Sigmoid colon (tissue), 7 donors: ENCODE results near the gene CDHR2. TPM values are rescaled to one million over a fixed set of nuclear protein-coding genes. Genes with fewer than 3 reads are reported as not detected.

Experiments
- DNase-seq: peaks from one replicate; pipeline ENCODE4 v3.0.0-alpha.2; 2019
- H3K27ac ChIP-seq, 4 donors: fragments of 200-600 bp; sonication (generic); one replicate each; pipeline ENCODE4 v1.5.1; 2016 to 2019; ENCODE audit warnings: mild to moderate bottlenecking in 1 of 4
- H3K27me3 ChIP-seq, 3 donors: fragments of 200-600 bp; sonication (generic); one replicate each; pipeline ENCODE4 v1.5.1; 2019; ENCODE audit warnings: mild to moderate bottlenecking in 1 of 3
- H3K36me3 ChIP-seq, 4 donors: fragments of 200-600 bp; sonication (generic); one replicate each; pipeline ENCODE4 v1.5.1; 2016 to 2019
- H3K4me1 ChIP-seq, 4 donors: fragments of 200-600 bp; sonication (generic); one replicate each; pipeline ENCODE4 v1.5.1; 2017 to 2019
- H3K4me3 ChIP-seq, 4 donors: fragments of 200-600 bp; sonication (generic); one replicate each; pipeline ENCODE4 v1.5.1; 2017 to 2019; ENCODE audit warnings: mild to moderate bottlenecking in 2 of 4, moderate library complexity in 1 of 4
- H3K9me3 ChIP-seq, 4 donors: fragments of 200-600 bp in 3 of 4; sonication (generic) in 3 of 4; one replicate each; pipeline versions ENCODE4 v1.5.1 to v1.6.1; 2013 to 2019
- EP300 ChIP-seq, 4 donors: sonication (generic); formaldehyde crosslinking; IDR thresholded peaks; one replicate each; pipeline ENCODE4 v1.6.1; 2017; ENCODE audit warnings: antibody characterized with exemption in 4 of 4
- POLR2A ChIP-seq, 2 donors: fragments of 450-650 bp; IDR thresholded peaks; one replicate each; pipeline ENCODE4 v1.6.1; 2016; ENCODE audit warnings: antibody characterized with exemption in 2 of 2, mild to moderate bottlenecking in 2 of 2, moderate library complexity in 2 of 2
- POLR2AphosphoS5 ChIP-seq, 4 donors: sonication (generic); formaldehyde crosslinking; IDR thresholded peaks; one replicate each; pipeline ENCODE4 v1.6.1; 2017; ENCODE audit warnings: antibody characterized with exemption in 4 of 4
- WGBS, 2 donors: extraction: QIAGEN DNeasy Blood & Tissue Kit; methylation state at CpG; one replicate each; pipeline ENCODE4 v1.1.7; 2013; 5-methylcytosine and 5-hydroxymethylcytosine counted together
- intact Hi-C: fragments of 100-400 bp; cut with DNase I; formaldehyde crosslinking; loops from one replicate; pipeline ENCODE4 v1.15.1; 2023
- polyA plus RNA-seq, 3 donors: library from polyadenylated mRNA; stranded (reverse); fragments of 200-250 nt; gene quantifications; one replicate each; pipeline ENCODE4 v1.2.3, GENCODE V29; 2013
- total RNA-seq, 4 donors: library from RNA; depleted of rRNA; stranded (reverse); fragments of >200 nt; gene quantifications; one replicate each; pipeline ENCODE4 v1.1.0, GENCODE V29; 2016
- TF ChIP-seq, protein P1 (sequence below), 4 experiments: fragments of 450-650 bp in 3 of 4; fragments of 200-600 bp in 1 of 4; IDR thresholded peaks; one replicate each; pipeline ENCODE4 v1.5.1; 2016 to 2019; ENCODE audit warnings: antibody characterized with exemption in 4 of 4, mild to moderate bottlenecking in 3 of 4, moderate library complexity in 2 of 4
- donor health status: healthy with polysubstance abuse.
- donor health status: Bipolar disorder and iron deficiency.
- donor health status: healthy.

Gene CDHR2
- total and polyA plus RNA-seq, 7 donors = 0.71 to 57.9 (median 9.6) TPM; not detected in 2

DNA sequence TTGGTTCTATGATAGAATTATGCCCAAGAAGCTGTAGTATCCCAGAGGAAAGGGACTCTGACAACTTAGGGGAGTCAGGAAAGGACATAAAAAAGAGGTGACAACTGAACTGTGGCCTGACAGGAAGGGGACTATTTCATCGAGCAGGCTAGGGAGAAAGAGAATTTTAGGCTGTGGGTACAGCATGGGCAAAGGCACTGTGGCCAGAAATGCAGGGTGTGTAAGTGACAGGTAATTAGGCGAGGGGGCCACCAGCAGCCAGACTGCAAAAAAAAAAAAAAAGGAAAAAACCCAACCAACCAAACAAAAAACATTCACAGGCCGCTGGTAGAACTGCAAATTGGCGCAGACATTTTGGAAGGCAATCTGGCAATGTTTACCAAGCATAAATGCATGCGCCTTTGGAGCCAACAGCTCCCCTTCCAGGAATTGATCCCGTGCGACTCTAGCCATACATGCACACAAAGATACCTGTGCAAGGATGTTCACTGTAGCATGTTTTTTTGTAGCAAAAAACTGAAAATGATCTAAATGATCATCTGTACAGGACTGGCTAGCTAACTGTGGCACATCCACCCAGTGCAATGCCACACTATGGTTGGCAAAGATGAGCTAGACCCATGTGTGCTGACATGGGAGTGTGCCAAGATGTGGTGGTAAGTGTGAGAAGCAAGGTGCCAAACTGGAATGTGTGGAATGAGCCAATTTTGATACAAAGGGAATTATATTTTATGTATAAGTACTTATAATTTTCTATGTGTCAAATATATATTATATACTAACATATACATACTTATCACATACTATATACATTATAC lies 82.5 kb downstream of the CDHR2 start:
- TF ChIP-seq, protein P1, sequence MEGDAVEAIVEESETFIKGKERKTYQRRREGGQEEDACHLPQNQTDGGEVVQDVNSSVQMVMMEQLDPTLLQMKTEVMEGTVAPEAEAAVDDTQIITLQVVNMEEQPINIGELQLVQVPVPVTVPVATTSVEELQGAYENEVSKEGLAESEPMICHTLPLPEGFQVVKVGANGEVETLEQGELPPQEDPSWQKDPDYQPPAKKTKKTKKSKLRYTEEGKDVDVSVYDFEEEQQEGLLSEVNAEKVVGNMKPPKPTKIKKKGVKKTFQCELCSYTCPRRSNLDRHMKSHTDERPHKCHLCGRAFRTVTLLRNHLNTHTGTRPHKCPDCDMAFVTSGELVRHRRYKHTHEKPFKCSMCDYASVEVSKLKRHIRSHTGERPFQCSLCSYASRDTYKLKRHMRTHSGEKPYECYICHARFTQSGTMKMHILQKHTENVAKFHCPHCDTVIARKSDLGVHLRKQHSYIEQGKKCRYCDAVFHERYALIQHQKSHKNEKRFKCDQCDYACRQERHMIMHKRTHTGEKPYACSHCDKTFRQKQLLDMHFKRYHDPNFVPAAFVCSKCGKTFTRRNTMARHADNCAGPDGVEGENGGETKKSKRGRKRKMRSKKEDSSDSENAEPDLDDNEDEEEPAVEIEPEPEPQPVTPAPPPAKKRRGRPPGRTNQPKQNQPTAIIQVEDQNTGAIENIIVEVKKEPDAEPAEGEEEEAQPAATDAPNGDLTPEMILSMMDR (IDR thresholded peaks at IDR 0.05) = no peak
- no peak for TF ChIP-seq POLR2AphosphoS5 (IDR thresholded peaks at IDR 0.05)
- no peak for TF ChIP-seq EP300 (IDR thresholded peaks at IDR 0.05)
- no peak for TF ChIP-seq POLR2A (IDR thresholded peaks at IDR 0.05)
- H3K27me3 ChIP-seq = peaks cover 32 to 65% (median 39%) of the 10 kb centered on the region in 3 donors
- H3K9me3 ChIP-seq = no peaks in the 10 kb centered on the region
- no peaks in the 10 kb centered on the region for H3K36me3 ChIP-seq
- H3K4me3 ChIP-seq = no peak overlapping the region
- no peak overlapping the region for H3K27ac ChIP-seq
- intact Hi-C loops = no loop called here
- 32 to 66% methylated on average over 7 of the region's 7 CpGs for WGBS, 2 donors
- DNase-seq = no peak
- peaks cover 0 to 17% (median 15%) of the 10 kb centered on the region in 4 donors for H3K4me1 ChIP-seq

DNA sequence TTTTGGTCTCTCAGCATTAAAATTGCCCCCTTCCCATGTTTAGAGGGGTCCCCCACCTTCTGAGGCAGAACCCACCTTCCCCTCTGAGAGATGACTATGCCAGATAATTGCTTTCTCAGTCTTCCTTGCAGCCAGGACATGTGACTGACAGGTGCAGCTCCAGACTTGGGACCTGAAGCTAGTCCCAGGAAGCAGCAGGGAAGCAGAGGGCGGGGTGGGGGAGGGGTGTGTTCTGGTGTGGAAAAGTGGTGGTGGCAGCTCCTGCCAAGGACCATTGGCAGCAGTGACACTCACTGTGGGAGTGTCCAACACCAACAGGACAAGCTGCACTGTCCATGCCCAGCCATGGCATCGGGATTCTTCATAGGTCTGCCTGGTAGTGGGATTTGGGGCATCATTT lies 83.6 kb downstream of the CDHR2 start:
- TF ChIP-seq, protein P1 (IDR thresholded peaks at IDR 0.05) = no peak
- TF ChIP-seq POLR2A (IDR thresholded peaks at IDR 0.05) = no peak
- no peak for TF ChIP-seq POLR2AphosphoS5 (IDR thresholded peaks at IDR 0.05)
- no peak for TF ChIP-seq EP300 (IDR thresholded peaks at IDR 0.05)
- peaks cover 27 to 54% (median 30%) of the 10 kb centered on the region in 3 donors for H3K27me3 ChIP-seq
- WGBS, 2 donors = 39 to 75% methylated on average over 2 of the region's 2 CpGs
- no peak for DNase-seq
- peaks cover 0 to 17% (median 15%) of the 10 kb centered on the region in 4 donors for H3K4me1 ChIP-seq
- no peaks in the 10 kb centered on the region for H3K36me3 ChIP-seq
- intact Hi-C loops = no loop called here
- H3K27ac ChIP-seq = no peak overlapping the region
- H3K4me3 ChIP-seq = no peak overlapping the region
- H3K9me3 ChIP-seq = no peaks in the 10 kb centered on the region

DNA sequence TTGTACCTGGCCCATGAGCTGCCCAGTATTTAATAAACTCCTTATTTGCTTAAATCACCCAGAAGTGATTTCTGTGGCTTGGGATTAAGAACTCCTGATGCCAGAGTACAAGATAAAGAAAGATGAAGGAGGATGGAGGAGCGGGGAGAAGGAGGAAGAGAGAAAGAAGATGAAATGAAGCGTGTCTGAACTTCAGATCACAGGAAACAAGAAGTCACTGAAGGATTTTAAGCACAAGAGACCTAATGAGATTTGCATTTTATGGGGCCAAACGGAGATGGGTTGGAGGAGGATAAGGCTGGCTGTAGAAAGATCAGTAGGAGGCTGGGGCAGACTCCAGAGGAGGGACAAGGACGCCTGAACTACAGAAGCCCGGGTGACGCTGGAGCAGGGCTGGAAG lies 84.5 kb downstream of the CDHR2 start:
- Histone ChIP-seq H3K27me3 (peaks cover 19 to 45% (median 23%) of the 10 kb centered on the region in 3 donors), H3K27ac (no peak overlapping the region), H3K9me3 (no peaks in the 10 kb centered on the region), H3K4me3 (no peak overlapping the region), H3K4me1 (peaks cover 0 to 17% (median 15%) of the 10 kb centered on the region in 4 donors), H3K36me3 (no peaks in the 10 kb centered on the region)
- DNase-seq = no peak
- TF ChIP-seq POLR2AphosphoS5 (IDR thresholded peaks at IDR 0.05) (no peak), POLR2A (IDR thresholded peaks at IDR 0.05) (no peak), EP300 (IDR thresholded peaks at IDR 0.05) (no peak)
- TF ChIP-seq, protein P1 (IDR thresholded peaks at IDR 0.05) = no peak
- intact Hi-C loops = no loop called here
- 18 to 27% methylated on average over 6 of the region's 6 CpGs for WGBS, 2 donors

DNA sequence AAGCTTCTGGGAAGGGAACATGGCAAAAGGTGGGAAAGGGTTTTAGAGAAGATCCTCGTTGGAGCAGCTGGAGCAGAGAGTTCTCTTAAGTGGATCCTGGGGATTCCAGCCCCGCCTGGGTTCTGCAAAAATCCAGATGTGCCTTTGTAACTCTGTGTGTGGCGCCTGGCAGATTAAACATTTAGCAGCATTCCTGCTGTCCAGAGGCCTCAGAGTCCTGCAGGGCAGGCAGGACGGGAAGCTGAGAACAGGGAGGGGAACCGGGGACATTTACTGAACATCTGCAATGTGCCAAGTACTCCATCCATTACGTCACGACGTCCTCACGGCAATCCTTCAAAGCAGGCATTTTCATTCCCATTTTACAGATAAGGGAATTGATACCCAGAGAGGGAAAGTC lies 87.3 kb downstream of the CDHR2 start:
- intact Hi-C loops = no loop called here
- WGBS, 2 donors = 47 to 56% methylated on average over 9 of the region's 9 CpGs
- DNase-seq = no peak
- no peaks in the 10 kb centered on the region for H3K36me3 ChIP-seq
- peaks cover 0 to 8% (median 0%) of the 10 kb centered on the region in 4 donors for H3K4me1 ChIP-seq
- peaks cover 0 to 17% (median 0%) of the 10 kb centered on the region in 3 donors for H3K27me3 ChIP-seq
- H3K27ac ChIP-seq = no peak overlapping the region
- H3K9me3 ChIP-seq = no peaks in the 10 kb centered on the region
- no peak overlapping the region for H3K4me3 ChIP-seq
- TF ChIP-seq, protein P1 (IDR thresholded peaks at IDR 0.05) = no peak
- TF ChIP-seq POLR2AphosphoS5 (IDR thresholded peaks at IDR 0.05) (no peak), POLR2A (IDR thresholded peaks at IDR 0.05) (no peak), EP300 (IDR thresholded peaks at IDR 0.05) (no peak)
